Measurements from ENCODE around the gene ZBED4.

Gene ZBED4

DNA sequence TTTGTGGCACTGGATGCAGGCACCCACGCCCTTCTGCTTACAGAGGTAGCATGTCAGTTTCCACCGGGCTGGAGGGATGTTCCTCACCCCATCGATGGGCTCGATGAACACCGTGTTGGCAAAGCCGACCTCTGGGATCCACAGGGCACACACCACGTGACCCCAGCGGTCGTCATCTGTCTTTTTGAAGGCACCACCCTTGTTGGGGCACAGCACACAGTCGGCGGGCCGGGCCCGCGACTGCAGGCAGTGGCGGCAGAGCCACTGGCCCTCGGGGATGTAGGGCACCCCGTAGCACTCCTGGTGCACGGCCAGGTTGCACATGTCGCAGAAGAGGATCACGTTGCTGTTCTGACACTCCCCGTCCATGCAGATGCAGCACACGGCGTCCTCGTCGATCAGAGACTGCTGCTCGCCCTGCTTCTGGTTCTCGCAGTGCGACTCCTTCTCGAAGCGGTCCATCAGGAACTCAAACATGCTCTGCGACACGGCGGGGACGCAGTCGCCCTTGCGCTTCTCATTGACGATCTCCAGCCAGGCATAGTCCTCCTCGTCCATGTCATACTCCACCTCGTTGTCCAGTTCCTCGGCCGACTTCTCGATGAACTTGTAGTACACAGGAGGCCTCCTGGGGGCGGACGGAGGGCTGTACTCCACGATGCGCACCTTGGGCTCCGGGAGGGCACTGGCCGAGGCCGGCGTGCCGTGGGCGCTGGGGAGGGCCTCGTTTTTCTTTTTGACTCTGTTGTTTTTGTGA lies 30.2 kb upstream of the ZBED4 start:
- H3K4me1 Mint-ChIP-seq (ENCODE audit: low read depth): peaks cover 64% of the 10 kb centered on the region
- intact Hi-C loops (cut with micrococcal nuclease): no loop called here
- peaks cover 84% of the 10 kb centered on the region for H3K36me3 Mint-ChIP-seq (ENCODE audit: low read depth)
- H3K4me3 Mint-ChIP-seq: no peak overlapping the region
- H3K27ac Mint-ChIP-seq: no peak overlapping the region
- H3K27me3 Mint-ChIP-seq: no peaks in the 10 kb centered on the region
- no peaks in the 10 kb centered on the region for H3K9me3 Mint-ChIP-seq

DNA sequence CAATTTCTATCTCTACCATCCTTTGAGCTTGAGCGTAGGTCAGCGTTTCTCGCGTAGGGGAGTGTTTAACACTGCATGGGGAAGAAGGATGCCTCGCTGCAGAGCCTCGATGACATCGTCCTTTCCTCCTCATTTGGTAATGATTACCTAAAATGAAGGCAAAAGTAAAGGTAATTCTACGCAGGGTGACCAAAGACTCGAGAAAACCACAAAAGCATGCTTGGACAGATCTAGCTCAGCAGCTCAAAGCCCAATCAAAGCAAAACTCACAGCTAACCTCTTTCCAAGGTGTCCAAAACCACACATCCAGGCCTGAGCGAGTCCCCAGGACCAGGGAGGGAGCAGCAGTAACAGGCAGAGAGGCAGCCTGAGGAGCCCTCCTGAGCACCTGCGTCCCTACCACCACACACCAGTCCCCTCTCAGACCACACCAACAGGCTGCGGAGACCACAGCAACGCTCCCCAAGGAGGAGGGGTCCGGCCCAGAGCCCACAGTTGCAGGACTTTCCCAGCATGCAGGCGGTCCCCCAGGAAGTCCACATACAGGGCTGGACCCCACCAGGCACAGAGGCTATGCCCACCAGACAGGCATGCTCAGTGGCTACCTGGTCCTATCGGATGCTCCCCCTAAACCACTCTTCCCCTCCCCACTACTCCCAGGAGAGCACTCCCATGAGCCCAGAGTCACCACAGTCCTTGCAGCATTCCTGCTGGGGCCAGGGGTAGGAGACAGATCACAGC lies 29.3 kb upstream of the ZBED4 start:
- no peaks in the 10 kb centered on the region for H3K27me3 Mint-ChIP-seq
- H3K27ac Mint-ChIP-seq: no peak overlapping the region
- no peaks in the 10 kb centered on the region for H3K9me3 Mint-ChIP-seq
- H3K4me3 Mint-ChIP-seq: no peak overlapping the region
- H3K36me3 Mint-ChIP-seq (ENCODE audit: low read depth): peaks cover 75% of the 10 kb centered on the region
- peaks cover 65% of the 10 kb centered on the region for H3K4me1 Mint-ChIP-seq (ENCODE audit: low read depth)
- intact Hi-C loops (cut with micrococcal nuclease): no loop called here

DNA sequence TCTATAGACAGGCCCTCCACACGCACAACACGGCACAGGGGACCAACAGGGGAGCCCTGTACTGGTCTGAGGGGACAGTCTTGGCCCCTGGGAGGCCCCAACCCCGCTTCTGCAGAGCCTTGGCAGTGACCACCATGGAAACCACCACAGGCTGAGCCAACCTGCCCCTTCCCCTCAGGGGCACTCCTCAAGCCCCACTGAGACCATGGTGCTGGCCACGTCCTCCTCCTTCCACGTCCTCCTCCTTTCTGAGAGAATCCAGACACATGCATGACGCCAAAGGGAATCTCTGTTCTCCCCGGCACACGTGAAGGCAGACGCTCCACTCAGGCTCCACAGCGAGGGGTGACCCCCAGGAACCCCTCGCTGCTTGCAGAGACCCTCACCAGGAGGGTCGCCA lies 28.7 kb upstream of the ZBED4 start:
- Mint-ChIP-seq H3K27me3 (no peaks in the 10 kb centered on the region), H3K36me3 (ENCODE audit: low read depth) (peaks cover 69% of the 10 kb centered on the region), H3K4me1 (ENCODE audit: low read depth) (peaks cover 71% of the 10 kb centered on the region), H3K4me3 (no peak overlapping the region), H3K9me3 (no peaks in the 10 kb centered on the region), H3K27ac (peak overlapping the region; percentile 36)
- intact Hi-C loops (cut with micrococcal nuclease): no loop called here

DNA sequence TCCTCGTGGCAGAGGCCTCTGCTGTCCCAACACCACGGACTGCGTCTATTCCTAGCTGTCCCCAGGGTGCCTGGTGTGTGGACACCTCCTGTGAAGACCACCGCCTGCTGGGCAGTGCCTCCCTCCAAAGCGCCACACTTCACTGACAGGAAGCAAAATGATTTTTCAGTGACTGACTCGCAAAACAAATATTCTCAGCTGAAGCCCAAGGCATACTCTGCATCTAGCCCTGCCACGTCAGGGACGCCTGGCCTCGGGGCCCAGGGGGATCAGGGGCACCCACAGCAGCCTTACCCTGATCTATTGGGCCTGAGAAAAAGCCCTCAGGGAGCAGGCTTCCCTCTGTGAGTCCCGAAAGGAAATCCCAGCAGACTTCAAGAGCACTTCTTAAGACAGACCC lies 28.2 kb upstream of the ZBED4 start:
- no peaks in the 10 kb centered on the region for H3K9me3 Mint-ChIP-seq
- no peaks in the 10 kb centered on the region for H3K27me3 Mint-ChIP-seq
- H3K27ac Mint-ChIP-seq: peak overlapping the region; percentile 84
- peaks cover 72% of the 10 kb centered on the region for H3K4me1 Mint-ChIP-seq (ENCODE audit: low read depth)
- peak overlapping the region; percentile 83 for H3K4me3 Mint-ChIP-seq
- intact Hi-C loops (cut with micrococcal nuclease): no loop called here
- H3K36me3 Mint-ChIP-seq (ENCODE audit: low read depth): peaks cover 64% of the 10 kb centered on the region

DNA sequence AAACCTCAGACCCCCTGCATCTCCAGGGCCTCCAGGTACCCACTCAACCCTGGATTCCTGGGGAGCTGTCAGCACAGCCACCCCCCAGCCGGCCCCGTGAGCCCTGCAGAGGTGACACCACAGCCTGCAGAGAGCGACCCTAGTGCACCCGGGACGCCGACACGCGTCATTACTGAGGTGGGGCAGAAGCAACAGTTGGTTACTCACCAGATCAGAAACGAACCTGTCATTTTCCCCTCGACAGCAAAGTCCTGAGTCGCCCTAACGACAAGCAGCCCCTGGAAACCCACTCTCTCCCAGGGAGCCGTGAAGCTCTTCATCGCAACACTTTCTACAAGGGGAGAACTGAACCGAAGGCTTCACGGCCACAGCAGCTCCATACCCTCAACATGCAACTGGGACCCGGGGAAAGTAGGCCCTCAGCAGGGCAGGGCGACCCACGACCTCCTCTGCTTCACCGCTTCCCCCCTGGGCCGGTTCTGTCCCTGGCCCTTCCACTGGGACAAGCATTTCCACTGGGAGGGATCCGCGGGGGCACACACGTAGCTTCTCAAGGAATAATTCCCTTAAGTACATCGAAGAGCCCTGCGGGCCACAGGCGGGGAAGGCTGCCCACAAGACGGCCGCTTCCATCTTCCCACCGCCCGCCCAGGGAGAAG lies 27.6 kb upstream of the ZBED4 start:
- Mint-ChIP-seq H3K9me3 (no peaks in the 10 kb centered on the region), H3K27me3 (no peaks in the 10 kb centered on the region), H3K4me1 (ENCODE audit: low read depth) (peaks cover 69% of the 10 kb centered on the region), H3K27ac (peak overlapping the region; percentile 84), H3K4me3 (peak overlapping the region; percentile 83), H3K36me3 (ENCODE audit: low read depth) (peaks cover 58% of the 10 kb centered on the region)
- intact Hi-C loops (cut with micrococcal nuclease): no loop called here

DNA sequence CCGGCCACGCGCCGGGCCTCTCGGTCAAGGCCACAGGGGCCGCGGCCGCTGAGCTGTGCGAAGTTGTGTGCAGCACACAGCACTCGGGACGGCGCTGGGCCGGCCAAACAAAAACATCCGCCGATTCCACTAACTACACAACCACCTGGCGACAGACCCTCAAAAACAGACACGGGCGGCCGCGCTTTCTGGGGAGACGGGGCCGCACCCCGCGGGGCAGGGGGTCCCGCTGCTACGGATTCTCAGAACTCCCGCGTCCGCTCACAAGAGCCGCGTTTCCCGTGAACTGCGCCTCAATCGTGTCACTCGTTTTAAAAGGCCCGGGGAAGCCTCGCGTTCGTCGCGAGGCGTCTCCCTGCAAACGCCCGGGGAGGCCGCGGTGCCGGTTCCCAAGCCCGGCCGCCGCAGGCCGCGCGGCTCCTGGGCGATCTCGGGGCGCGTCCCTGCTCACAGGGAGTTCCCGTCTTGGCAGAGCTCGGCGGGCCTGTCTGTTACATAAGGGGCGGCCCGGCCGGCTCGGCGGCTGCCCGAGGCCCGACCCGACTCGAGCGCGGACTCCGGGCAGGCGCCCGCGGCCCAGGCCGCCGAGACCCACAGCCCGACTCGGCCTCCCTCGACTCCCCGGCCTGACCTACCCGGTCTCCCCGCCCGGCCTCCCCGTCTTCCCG lies 26.9 kb upstream of the ZBED4 start:
- intact Hi-C loops (cut with micrococcal nuclease): no loop called here
- H3K27me3 Mint-ChIP-seq: no peaks in the 10 kb centered on the region
- H3K36me3 Mint-ChIP-seq (ENCODE audit: low read depth): peaks cover 51% of the 10 kb centered on the region
- peaks cover 65% of the 10 kb centered on the region for H3K4me1 Mint-ChIP-seq (ENCODE audit: low read depth)
- peak overlapping the region; percentile 83 for H3K4me3 Mint-ChIP-seq
- no peaks in the 10 kb centered on the region for H3K9me3 Mint-ChIP-seq
- H3K27ac Mint-ChIP-seq: peak overlapping the region; percentile 84

DNA sequence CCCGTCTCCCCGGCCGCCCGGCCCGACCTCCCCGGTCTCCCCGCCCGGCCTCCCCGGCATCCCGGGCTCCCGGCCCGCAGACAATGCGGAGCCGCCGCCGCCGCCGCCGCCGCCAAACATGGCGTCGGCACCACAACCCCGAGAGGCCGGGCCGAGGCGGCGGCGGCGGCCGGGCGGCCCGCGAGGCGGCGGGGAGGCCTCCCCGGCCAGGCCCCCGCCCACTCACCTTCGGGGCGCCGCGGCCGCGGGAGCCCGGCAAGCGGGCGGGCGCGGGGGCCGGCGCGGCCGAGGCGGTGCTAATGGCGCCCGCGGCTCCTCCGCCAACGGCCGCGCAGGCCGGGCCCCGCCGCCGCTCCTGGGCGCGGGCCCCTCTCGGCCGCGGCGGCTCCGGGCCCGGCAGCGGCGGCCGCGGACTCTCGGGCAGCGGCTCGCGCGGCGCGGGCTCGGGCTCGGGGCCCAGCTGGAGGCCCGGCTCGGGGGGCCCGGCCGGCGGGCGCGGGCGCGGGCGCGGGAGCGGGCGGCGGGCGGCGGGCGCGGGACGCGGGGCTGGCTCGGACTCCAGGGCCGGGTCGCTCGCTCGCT lies 26.3 kb upstream of the ZBED4 start:
- peaks cover 60% of the 10 kb centered on the region for H3K4me1 Mint-ChIP-seq (ENCODE audit: low read depth)
- H3K27ac Mint-ChIP-seq: peak overlapping the region; percentile 79
- intact Hi-C loops (cut with micrococcal nuclease): no loop called here

DNA sequence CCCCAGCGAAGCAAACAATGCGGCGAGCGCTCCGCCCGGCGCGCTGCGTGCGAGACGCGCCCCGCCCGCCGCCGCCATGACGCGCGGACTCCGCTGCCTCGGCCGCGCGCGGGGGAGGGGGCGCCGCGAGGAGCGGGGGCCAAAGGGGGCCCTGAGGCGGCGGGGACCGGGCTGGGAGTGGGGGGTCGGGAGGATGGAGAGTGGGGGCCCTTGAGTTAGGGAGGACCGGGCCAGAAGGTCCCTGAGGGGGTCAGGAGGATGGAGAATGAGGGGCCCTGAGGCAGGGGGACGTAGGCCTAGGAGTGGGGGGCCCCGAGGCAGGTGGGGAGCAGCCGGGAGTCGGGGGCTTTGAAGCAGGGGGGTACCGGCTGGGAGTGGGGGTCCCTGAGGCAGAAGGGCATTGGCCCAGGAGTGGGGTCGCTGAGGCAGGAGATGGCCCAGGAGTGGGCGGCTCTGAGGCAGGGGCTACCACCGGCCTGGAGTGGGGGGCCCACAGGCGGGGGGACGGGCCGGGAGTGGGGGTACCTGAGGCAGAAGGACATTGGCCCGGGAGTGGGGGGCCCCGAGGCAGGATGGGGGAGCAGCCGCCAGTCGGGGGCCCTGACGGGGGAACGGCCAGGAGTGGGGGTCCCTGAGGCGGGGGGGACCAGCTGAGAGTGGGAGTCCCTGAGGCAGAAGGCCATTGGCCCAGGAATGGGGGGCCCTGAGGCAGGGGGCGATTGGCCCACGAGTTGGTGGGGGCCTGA lies 25.6 kb upstream of the ZBED4 start, which contains the start of gene BRD1:
TSS of gene BRD1 (minus strand) at position 21 of the 746 bp plus-strand sequence. CDS start 3,556 bp downstream, outside the sequence.
- H3K4me3 Mint-ChIP-seq: peak within 1 kb of the TSS; percentile 83
- intact Hi-C loops (cut with micrococcal nuclease): no loop called here

More for the DNA sequence above, 26.3 kb upstream of the ZBED4 start:
- H3K36me3 Mint-ChIP-seq (ENCODE audit: low read depth): peaks cover 45% of the 10 kb centered on the region
- peak overlapping the region; percentile 64 for H3K4me3 Mint-ChIP-seq
- H3K9me3 Mint-ChIP-seq: no peaks in the 10 kb centered on the region
- H3K27me3 Mint-ChIP-seq: no peaks in the 10 kb centered on the region

DNA sequence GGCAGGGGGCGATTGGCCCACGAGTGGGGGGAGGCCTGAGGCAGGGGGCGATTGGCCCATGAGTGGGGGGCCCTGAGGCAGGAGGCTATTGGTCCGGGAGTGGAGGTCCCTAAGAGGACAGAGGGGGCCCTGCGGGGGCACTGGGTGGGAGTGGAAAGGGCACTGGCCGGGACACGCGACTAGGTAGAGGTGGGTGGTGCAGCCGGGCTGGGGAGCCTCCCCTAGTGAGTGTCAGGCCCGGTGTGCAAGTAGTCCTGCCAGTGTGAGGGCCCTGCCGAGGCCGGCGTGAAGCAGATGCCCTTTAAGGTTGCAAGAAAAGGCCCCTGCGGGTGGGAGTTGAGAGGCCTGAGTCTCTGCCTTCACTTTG lies 25.1 kb upstream of the ZBED4 start:
- peak overlapping the region; percentile 62 for H3K4me3 Mint-ChIP-seq
- peaks cover 3% of the 10 kb centered on the region for H3K27me3 Mint-ChIP-seq
- no peaks in the 10 kb centered on the region for H3K9me3 Mint-ChIP-seq
- peaks cover 32% of the 10 kb centered on the region for H3K36me3 Mint-ChIP-seq (ENCODE audit: low read depth)
- H3K4me1 Mint-ChIP-seq (ENCODE audit: low read depth): peaks cover 55% of the 10 kb centered on the region
- peak overlapping the region; percentile 79 for H3K27ac Mint-ChIP-seq
- intact Hi-C loops (cut with micrococcal nuclease): no loop called here

More for the DNA sequence above, 25.6 kb upstream of the ZBED4 start, which contains the start of gene BRD1:
- no peaks in the 10 kb centered on the region for H3K9me3 Mint-ChIP-seq
- peak within 1 kb of the TSS; percentile 84 for H3K27ac Mint-ChIP-seq
- peaks cover 3% of the 10 kb centered on the region for H3K27me3 Mint-ChIP-seq
- H3K4me1 Mint-ChIP-seq (ENCODE audit: low read depth): peaks cover 54% of the 10 kb centered on the region
- peaks cover 38% of the 10 kb centered on the region for H3K36me3 Mint-ChIP-seq (ENCODE audit: low read depth)

DNA sequence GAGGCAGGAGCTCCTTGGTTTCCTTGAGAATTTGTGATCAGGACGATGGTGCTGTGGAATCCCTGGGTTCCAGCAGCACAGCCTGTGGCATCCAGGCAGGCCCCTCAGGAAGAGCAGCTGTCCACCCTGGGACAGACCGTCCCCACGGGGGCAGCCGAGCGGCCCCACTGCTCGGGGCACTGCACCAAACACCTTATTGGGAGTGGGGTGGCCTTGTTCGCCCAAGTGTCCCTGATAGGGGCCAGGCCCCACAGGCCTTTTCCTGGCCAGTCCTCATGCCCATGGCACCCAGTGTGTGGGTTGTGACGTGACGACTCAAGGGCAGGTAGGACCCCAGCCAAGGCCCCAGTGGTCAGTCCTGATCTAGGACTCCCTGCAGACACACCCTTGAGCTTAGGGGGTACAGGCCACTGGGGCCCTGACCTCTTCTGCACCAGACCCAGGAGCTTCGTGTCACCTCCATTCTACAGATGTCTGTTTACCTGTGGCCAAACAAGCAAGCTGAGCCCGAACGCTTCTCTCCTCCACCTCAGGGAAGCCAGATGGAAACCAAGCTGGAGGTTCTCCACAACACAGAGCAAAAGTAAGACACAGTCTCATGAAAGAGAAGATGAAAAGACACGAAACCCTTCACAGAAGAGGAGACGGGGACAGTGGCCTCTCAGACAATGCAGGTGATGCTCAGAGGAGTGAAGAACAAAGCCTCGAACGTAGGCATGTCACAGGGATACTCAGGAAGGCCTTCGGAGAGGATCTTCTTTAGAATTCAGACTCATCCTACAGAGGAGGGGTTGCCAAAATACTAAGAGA lies 24.4 kb upstream of the ZBED4 start:
- Mint-ChIP-seq H3K27ac (peak overlapping the region; percentile 79), H3K9me3 (no peaks in the 10 kb centered on the region), H3K4me1 (ENCODE audit: low read depth) (peaks cover 49% of the 10 kb centered on the region), H3K36me3 (ENCODE audit: low read depth) (peaks cover 26% of the 10 kb centered on the region), H3K27me3 (peaks cover 3% of the 10 kb centered on the region), H3K4me3 (no peak overlapping the region)
- intact Hi-C loops (cut with micrococcal nuclease): no loop called here

DNA sequence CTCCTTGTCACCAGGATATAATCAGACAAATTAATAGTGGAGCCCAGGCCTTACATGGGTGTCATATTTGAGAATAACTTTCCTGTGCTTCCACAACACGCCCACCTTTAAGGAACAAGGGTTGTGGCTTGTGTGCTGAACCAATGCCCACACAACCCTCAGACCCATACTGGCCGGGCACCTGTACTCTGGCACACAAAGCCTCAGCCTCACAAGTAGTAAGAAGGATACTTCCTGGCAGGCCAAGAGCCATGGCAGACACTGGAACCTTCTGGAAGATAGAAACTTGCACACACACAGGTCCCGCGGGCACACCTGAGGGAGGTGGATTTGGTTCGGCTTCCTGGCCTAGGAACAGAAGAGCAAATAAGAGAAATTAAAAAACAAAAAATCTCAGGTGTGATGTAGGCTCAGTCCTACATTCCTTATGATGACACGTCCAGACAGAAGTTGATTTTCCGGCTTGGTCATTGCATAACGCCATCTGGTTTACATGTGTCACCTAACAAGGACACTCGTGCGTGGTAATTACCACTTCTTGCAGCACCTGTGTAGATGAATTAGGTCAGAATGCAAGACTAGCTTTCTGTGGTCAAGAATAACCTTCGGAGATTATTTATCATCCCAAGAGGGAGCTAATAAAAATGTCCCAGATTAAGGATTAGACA lies 20.2 kb upstream of the ZBED4 start:
- no peak overlapping the region for H3K27ac Mint-ChIP-seq
- no peaks in the 10 kb centered on the region for H3K9me3 Mint-ChIP-seq
- H3K4me1 Mint-ChIP-seq (ENCODE audit: low read depth): peaks cover 26% of the 10 kb centered on the region
- no peaks in the 10 kb centered on the region for H3K36me3 Mint-ChIP-seq (ENCODE audit: low read depth)
- intact Hi-C loops (cut with micrococcal nuclease): no loop called here
- no peak overlapping the region for H3K4me3 Mint-ChIP-seq
- peaks cover 10% of the 10 kb centered on the region for H3K27me3 Mint-ChIP-seq
